GM18526 (cell line): Measurements from ENCODE around the gene SNAP47.

ENCODE experiments used
- POLR2A ChIP-seq: IDR thresholded peaks from 3 replicates; pipeline ENCODE4 v1.6.1; 2011; ENCODE audit not compliant: insufficient read length; ENCODE audit errors: extremely low read depth

Gene SNAP47

DNA sequence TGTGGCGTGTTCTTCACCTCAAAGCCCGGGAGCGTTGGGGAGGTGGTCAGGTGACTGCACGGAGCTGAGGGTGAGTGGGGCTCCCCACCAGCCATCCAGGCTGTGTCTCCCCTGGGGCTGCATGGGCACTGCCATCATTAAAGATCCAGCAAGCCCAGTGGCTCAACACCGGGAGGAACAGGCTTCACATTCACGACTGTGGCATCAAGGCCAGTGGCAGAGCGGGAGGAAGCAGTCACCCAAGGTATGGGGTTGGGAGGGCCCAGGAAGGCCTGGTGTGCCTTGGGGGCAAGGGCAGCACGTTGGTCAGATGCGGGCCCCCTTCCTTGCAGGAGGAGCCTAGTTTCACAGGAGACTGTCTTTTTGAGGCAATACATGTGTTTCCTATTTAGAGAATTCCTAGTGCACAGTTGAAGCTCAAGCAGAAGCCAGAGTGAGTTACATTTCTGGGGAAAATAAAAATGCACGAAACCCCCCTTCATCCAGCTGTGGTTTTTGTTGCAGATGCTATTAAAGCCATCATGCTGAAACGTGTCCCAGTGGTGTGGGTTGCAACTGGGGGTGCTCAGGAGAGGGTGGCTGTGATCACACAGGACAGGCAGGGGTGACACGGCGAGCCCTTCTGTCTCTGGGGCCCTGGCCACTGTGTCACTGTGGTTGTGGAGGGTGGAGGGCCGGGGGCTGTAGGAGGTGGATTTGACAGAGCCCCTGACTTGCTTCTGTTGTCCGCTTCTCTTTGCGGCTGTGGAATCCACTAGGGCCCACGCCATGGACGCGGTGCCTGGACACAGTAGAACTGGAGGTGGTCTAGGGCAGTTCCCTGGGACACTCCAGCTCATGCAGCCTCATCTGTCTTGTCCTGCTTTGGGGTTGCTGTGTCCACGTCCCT lies 34.1 kb downstream of the SNAP47 start:
- TF ChIP-seq POLR2A = no peak

DNA sequence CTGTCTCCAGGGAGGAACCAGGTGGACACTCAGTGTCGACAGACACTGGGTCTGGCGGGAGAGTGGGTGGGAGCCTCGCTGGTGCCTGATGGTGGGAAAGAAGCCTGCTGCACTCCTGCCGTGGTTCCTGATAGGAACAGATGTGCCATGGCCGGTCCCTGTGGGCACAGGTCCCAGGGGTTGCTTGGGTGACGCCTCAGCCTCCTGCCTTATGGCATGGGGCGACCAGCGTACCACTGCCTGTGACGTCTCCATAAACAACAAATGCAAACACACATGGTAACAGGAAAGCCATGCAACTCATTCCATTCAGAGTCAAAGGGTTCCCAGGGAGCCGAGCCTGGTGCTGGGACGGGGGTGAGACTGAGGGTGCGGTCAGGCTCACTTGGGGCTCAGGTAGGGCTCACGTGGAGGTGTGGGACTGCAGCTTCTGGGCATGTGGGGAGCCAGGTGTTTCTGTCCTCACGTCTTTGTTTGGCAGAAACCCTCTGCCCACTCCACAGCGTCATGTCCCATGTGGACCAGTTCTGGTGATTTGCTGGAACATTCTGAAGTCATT lies 34.8 kb downstream of the SNAP47 start:
- TF ChIP-seq POLR2A = no peak

DNA sequence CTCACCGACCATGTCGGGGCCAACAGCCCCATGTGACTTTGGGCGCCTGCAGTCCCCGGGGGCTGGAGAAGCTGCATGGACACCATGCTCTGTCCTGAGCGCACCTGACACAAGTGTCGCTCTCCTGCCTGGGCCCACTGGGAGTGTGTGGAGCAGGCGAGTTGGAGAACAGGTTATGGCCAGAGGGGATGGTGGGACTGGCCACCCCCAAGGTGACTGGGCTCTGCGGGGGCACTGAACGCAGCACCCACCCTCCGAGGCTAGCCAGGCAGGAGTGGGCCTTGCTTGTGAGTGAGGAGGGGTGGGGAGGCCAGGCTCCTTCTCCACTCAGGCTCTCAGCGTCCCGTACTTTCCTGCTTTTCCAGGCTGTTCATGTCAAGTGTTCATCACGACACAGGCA lies 35.6 kb downstream of the SNAP47 start:
- TF ChIP-seq POLR2A = no peak

DNA sequence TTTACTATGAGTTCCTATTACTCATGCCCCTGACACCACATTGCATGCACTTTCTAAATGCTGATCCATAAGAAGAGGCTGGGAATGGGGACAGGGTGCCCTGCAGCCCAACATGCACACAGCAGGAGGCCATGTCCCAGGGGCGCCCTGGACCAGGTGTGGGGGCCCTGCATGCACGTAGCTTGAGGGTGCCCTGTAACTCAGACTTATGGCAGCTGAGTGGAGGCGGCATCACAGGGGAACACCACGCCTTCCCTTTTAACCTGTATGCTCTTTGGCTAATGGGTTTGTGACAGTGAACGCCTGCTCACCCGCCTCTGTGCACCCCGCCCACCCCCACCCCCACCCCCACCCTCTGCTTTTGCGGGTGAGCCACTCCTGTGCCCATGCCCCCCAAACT lies 36.1 kb downstream of the SNAP47 start:
- no peak for TF ChIP-seq POLR2A

DNA sequence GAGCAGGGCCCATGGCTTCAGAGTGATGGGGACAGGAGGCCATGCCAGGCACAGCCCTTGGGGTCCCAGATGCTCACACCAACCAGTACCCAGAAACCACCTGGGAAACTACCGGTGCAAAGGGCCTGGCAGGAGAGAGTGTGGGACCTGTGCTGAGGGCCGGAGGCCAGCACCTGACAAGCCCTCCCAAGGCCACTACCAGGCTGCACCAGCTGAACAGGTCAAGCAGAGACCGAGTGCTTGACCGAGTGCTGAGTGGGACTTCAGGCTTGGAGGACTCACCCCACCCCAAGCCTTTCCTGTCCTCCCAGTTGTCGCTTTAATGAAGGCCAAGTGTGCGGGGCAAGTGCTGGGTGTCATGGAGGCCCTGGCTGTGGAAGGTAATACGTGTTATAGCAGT lies 36.5 kb downstream of the SNAP47 start:
- no peak for TF ChIP-seq POLR2A

DNA sequence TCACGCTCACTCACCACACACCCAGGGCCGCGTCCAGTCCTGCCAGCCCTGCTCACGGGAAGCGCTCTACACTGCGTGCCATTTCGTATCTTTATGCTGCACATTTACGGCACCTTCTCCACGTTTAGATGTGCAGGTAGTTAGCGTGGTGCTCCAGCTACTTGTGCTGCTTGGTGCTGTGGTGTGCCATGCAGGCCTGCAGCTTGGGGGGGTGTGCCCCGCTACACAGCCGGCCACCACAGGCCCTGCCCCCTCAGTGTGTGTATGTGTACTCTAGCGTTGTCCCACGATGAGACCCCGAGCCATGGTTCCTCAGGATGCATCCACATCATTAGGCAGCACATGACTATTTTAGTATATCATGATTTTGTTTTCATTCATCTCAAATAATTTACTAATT lies 38.3 kb downstream of the SNAP47 start:
- no peak for TF ChIP-seq POLR2A

DNA sequence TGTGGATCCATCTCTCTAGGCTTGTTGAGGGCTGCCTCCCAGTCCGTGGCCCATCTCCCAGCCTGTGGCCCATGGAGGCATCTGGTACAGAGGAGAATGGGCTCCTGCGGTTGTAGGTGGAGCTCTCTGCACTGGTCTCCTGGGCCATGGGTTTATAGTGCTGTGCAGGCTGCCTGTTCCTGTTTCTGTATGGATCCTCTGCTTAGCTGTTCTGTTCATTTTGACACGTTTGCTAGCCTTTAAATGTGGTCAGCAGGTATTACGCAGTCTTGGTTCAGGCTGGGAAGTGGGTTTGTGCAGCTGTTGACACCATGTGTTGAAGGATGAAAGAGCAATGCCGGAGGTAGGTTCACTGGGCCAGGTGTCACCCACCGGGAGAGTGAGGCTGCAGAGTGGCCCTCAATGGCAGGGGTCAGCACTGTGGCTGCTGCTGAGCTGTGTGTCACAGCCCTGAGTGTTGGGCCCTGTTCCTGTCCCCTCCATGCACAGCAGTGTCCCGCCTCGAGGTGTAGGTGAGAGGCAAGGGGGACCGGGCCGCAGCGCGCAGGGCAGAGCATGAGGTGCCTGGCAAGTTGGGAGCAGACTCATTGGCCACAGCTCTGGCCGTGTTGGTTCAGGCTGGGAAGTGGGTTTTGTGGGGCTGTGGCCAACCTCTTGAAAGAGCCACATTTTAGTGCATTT lies 39.0 kb downstream of the SNAP47 start:
- TF ChIP-seq POLR2A = no peak

DNA sequence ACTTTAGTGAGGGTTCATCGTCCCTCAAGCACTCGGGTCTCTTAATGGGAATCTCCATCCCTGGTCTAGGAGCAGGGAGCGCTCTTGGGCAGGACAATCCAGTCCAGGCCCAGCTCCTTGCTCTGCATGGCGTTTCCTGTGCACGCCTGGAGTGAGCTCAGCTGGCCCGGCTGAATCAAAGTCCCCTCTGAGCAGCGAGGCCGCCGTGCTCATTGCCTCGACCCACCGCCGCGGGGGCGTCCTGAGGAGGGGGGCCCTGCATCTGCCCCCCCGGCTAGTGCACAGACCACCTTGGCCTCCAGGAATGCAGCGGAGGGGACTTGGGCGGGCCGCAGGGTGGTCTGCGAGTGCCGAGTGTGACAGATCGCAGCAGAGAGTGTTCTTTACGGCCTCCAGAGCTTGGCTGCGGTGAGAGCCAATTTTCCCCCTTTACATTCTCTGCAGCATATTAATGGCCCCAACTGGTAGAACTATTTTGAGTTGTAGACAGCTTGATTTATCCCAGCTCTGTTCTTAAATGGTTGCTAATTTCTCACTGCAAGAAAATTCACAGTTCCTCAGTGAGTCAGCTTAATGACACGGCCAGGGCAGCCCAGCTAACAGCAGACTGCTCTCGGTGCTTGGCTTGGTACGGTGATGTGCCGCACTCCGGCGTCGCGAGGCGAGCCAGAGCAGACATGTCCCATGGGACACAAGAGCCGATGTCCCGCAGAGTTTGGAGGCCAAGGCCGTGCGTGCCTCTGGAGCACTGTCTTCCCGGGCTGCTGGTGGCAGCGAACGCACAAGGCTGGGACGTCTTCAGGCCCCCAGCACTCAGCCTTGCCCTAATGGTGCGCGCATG lies 39.8 kb downstream of the SNAP47 start:
- no peak for TF ChIP-seq POLR2A

DNA sequence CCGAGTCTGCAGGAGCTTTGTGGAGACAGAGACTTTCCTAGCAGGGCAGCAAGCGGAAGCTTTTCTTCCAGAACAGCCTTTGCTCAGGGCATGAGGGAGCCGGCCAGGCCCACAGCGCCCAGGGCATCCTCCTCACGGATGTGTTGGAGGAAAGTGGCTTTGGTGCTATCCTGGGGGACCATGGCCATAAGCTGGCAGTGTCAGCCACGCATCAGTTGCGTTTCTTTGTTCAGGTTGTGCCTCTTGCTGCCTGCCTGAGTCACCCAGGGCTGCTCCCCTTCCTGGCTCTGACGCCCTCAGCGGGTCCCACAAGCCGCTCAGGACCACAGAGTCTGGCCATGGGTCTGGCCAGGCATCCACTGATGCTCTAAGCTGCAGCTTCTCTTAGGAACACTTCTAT lies 40.6 kb downstream of the SNAP47 start:
- no peak for TF ChIP-seq POLR2A

DNA sequence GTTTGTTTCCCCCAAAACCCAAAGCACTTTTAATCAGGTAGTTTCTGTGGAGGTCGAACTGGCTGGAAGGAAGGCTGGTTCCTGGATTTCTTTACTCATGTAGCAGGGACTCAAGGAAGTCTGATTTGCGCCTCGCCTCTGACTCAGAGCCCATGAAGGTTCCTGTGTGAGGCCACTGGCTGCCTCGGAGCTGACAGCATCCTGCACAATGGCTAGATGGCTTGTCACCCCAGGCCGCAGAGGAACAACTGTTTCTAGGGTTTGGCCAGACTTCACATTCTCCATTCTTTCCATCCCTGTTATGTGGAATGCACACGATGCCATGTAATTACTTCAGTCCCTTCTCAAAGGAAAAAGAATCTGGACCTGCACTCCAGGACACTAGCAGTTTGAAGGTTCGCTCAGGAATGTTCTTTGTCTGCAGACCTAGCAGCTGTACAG lies 41.1 kb downstream of the SNAP47 start:
- no peak for TF ChIP-seq POLR2A

DNA sequence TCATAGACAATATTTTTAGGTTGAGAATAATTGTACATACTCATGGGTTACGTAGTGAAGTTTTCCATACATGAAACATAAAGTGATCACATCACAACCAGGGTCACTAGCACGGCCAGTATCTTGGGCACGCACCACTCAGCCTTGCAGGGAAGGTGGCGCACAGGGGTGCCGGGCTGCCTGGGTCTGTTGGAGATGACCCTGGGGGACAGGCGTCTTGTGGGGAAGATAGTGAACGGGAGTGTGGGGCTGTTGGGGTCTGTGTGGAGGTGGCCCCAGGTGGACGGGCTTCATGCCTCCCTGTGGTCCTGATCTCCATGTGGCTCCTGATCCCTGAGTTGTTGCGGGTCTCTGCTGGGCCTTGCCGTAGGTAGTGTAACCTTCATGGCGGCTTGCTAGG lies 41.9 kb downstream of the SNAP47 start:
- TF ChIP-seq POLR2A = no peak

DNA sequence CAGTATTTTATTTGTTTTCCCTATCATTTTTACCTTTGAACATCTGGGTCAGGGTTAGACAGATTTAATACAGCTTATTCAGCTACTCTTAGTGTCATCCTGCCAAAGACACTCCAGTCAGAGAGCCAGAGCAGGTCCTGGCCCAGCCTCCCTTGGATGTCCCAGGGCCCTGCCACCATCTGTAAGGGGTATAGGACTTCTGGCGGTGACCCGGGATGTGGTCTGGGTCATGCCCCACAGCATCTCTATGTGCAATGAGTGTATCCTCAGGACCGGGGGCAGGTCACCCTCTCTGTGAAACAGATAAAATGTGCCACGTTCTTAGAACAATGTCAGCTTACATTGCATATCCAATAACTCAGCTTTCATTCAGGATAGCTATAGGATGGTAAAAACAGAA lies 42.4 kb downstream of the SNAP47 start:
- no peak for TF ChIP-seq POLR2A

DNA sequence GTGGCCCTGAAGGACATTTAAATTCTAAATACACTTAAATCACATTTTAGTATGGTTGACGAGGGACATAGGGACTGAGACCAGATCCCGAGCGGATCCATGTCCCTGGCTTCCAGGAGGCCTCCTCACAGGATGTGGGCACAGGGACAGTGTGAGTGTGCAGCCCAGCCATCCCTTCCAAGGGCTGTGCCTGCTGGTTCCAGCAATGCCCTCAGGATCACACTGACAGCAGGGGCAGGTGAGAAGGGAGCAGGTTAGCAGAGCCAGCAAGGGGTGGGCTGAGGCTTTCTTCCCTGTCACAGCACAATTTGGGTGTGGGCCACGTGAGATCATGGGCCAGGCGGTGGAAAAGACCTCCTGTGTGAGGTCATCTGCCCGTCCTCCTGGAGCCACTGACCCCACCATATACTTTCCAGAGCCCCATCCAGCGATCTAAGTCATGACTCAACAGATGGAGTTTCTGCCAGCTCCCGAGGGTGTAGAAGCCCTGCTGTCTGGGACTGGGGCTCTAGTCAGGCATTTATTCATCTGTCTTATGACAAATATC lies 43.2 kb downstream of the SNAP47 start:
- no peak for TF ChIP-seq POLR2A

DNA sequence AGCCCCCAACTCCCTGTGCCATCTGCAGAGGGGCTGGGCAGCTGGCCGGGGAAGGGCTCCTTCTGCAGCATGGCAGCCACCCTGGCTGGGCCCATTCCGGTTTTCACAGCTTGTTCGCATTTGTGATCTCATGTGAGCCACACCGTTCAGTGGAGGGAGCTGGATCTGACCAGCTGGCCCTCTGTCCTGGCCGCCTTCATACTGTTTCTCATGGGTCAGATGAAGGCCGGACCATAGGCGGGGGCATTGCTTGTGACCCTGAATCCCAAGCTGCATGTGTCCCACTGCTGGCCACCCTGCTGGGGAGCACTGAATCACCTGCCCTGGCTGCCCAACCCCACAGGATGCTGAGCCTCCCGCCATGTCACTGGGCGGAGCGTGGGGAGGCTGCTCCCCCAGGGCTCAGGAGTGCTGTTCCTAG lies 43.8 kb downstream of the SNAP47 start:
- no peak for TF ChIP-seq POLR2A

DNA sequence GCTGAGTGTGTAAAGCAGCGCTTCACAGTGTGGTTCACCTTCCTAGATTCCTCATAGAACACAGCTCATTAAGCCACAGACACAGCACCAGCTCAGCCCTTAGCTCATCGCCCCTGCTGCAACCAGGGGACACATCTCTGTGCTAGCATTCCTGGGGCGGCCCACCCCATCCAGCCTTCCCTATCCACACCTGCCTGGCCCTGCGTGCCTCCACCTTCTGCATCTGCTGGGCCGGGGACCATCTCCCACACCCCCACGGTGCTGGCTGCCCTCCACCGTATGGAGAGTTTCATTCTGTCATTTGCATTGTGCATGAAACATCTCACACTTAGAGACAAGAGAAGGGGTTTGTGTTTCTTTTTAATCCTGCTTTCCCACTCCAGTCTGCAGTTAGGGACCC lies 44.5 kb downstream of the SNAP47 start:
- TF ChIP-seq POLR2A = no peak
